GM19455 (cell line): Measurements from ENCODE around the gene CDC26.
A peak's percentile ranks its signal among the peaks of the same experiment; 100 is the strongest.
"Not testable (repeated sequence)": the region's sequence is repeated elsewhere in the genome, so short reads cannot be mapped to it uniquely, and the experiment has no call there.

Experiments
- ATAC-seq: cut with Tn5 transposase; IDR thresholded peaks from one replicate; pipeline ENCODE4 v1.9.1; 2021; ENCODE audit not compliant: unreplicated experiment

The CDC26 gene

GRCh38 chr9:113296247-113296646 is 20.9 kb upstream of the CDC26 start:
- ATAC-seq = not testable (repeated sequence)

- no peak for ATAC-seq
Measured at GRCh38 chr9:113293285-113293878, 18.0 kb upstream of the CDC26 start.

GRCh38 chr9:113290052-113290607 is 14.8 kb upstream of the CDC26 start:
- ATAC-seq = no peak

DNA sequence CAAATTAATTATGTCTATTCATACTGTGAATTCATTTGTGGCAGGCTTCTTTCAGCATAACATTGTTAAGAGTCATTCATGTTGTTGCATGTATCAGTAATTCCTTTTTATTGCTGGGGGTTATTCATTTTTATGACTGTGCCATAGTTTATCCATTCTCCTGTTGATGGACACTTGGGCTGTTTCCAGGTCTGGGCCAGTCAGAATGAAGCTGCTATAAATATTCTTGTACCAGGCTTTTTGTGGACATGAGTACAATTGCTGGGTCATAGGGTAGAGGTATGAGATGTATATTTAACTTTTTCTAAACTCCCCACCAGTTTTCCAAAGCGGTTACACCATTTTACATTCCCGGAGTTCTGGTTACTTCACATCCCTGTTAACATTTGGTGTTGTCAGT is 13.7 kb upstream of the CDC26 start:
- ATAC-seq = no peak

GRCh38 chr9:113281356-113281755 is 6.0 kb upstream of the CDC26 start:
- ATAC-seq = no peak

GRCh38 chr9:113278840-113279239 is 3.5 kb upstream of the CDC26 start:
- no peak for ATAC-seq

DNA sequence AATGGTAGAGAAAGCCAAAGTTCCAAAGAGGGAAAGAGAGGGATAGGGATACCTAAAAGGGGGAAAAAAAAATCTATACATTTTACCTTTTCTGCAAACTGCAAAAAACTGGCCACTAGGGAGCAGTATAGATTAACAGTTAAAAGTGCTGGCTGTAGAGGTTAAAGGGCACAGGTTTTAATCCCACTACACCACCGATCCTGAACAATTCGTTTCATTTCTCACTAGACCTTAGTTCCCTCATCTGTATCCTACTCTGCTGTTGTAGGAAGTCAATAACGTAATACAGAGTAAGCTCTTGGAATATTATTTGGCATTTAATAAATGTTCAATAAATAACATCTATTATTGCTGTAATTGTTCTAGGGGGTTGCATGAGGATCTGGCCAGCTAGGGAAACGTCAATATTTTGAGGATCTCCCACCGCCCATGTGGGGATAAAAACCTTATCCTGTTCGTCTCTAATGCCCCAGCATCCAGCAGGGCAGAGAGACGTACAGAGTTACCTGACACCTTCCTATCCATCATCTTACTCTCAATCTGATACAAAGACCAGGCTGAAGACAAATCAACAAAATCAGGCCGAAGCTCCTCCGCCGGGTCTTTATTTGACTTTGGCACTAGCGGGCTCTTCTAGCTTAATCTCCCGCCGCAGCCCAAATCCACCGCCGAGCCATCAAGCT is 757 bp downstream of the CDC26 start:
- peak; percentile 15 for ATAC-seq

- no peak for ATAC-seq
Measured at GRCh38 chr9:113269871-113270270, 5.5 kb downstream of the CDC26 start.

- no peak for ATAC-seq
Measured at GRCh38 chr9:113269355-113269754, 6.0 kb downstream of the CDC26 start.

DNA sequence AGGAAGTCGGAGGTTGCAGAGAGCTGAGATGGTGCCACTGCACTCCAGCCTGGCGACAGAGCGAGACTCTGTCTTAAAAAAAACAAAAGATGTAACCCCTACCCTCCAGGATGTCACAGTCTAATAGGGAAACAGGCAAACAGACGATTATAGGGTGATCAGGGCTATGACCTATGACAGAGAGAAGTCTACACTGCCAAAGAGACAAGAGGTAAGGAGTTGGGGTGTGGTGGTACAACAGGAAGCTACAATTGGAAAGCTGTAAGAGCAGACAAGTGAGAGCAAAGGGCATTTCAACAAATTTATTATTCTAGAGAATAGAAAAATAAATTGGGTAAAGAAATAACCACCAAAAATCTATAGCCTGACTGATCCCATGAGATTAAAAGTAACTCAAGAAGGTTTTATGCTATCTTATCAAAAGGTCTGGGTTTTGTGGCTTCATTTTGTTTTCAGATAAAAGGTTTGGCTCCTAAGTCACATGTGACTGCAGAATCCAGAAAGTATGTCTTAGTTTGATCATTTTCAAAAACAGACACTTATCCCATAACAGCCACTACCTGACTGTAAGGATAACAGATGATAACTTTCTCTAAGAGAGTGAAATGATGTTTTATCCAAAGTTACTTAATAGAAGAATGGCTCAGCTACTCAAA is 7.3 kb downstream of the CDC26 start:
- no peak for ATAC-seq

DNA sequence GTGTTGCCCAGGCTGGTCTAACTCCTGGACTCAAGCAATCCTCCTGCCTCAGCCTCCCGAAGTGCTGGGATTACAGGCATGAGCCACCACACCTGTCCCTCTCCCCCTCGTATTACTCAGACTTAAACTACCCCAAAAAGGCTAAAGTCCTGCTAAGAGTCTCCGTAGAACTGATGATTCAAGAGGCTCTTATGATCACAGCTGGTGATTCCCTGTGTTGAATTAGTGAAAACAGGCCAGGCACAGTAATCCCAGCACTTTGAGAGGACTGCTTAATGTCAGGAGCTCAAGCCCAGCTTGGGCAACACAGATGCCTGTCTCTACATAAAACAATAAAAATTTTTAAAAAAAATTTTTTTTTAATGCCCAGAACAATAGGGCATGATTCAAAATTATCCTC is 9.2 kb downstream of the CDC26 start:
- ATAC-seq = no peak

DNA sequence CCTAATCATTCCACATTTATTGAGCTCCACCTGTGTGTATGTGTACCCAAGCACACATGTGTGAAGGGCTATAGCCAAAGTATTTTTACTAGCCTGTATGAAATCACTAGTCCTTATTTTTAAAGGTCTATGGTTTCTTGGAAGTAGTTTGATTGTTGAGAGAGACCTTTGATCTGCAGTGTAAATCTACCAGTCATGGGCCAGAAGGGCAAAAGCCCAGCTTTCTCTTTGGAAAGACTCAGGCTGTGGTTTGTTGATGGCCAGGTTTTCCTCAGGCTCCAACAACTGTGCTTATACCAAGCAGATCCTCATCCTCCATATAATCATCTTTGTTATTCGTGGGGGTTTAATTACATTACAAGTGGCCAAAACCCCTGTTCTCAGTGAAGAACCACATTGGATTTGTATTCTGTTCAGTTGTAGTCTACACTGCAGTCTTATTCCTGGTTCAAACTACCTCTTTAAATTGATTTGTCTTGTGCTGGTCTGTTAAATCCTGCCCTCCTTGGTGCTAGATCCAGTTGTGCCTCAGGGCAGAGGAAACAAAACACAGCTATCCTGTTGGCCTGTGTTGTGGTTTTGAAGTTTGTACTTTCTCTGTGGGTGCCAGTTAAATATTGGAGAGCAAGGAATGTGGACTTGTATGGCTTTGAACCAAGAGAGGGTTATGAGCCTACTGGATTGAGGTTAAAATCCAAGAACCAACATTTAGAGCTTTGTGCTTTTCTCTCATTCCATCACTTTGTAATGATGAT is 13.3 kb downstream of the CDC26 start:
- ATAC-seq = no peak

GRCh38 chr9:113258282-113258681 is 17.1 kb downstream of the CDC26 start:
- ATAC-seq = no peak

DNA sequence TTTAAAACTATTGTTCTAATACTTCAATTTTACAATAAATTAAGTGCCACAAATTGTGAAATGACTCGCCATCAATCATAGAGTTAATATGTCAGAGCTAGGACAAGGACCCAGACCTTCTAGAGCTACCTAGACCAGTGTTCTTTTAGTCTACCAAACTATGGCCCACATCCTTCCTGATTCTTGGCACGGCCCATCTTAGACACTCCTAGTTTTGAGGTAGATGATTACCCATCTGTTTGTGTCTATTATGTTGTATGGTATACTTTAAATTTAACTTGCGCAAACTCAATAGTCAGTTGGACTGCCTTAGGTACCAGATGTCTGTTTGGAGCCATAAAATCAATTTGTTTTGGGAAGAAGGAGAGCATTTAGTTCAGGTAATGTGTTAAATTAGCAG is 17.5 kb downstream of the CDC26 start:
- ATAC-seq = no peak

DNA sequence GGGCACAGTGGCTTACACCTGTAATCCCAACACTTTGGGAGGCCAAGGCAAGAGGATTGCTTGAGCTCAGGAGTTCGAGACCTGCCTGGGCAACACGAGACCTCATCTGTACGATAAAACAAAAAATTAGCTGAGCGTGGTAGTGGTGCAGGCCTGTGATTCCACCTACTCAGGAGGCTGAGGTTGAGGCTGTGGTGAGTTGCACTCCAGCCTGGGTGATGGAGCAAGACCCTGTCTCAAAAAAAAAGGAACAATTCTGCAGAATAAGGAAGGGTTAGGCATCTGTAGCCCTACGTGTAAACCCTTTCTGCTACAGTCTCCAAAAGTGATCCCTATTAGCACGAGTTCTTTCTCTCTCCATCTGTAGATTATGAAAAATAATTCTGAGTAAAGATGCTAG is 19.9 kb downstream of the CDC26 start:
- no peak for ATAC-seq

DNA sequence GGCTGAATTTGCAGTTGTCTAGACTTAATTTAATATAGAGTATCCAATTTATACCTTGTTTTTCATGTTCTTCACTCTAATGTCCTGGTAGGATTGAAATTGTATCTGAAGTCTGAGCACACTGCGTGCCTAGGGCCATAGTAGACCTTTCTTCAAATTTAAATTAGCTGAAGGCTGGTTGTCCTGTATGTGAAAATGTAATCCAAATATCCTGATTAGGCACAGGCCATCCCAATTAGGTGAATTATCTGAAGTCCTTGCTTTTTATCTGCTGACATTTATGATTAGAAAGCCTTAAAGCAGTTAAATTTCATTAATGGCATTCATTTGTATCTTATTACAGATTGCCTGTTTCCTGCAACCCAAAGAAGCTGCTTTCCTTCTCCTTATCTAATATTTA is 20.4 kb downstream of the CDC26 start:
- ATAC-seq = no peak

- ATAC-seq = no peak
Measured at GRCh38 chr9:113250807-113251206, 24.6 kb downstream of the CDC26 start.

GRCh38 chr9:113249661-113250060 is 25.7 kb downstream of the CDC26 start:
- ATAC-seq = not testable (repeated sequence)

GRCh38 chr9:113247640-113248039 is 27.7 kb downstream of the CDC26 start:
- ATAC-seq = no peak

DNA sequence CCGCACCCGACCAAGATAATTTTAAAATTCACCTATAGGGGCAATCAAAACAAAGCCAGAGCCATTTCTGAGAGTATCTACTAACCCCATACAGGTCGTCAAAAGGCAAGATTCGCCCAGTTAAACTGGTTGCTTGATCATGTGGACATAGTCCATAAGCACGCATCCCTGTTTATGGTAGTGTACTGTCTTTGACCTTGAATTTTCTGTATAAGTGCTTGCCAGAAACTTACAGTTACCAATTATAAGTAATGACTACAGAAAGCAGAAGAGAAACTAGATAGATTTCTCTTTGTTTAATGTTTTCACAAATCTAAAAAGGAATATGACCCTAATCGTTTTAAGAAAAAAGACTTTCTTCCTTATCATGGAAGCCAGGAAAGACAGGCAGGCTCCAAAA is 28.4 kb downstream of the CDC26 start:
- no peak for ATAC-seq

DNA sequence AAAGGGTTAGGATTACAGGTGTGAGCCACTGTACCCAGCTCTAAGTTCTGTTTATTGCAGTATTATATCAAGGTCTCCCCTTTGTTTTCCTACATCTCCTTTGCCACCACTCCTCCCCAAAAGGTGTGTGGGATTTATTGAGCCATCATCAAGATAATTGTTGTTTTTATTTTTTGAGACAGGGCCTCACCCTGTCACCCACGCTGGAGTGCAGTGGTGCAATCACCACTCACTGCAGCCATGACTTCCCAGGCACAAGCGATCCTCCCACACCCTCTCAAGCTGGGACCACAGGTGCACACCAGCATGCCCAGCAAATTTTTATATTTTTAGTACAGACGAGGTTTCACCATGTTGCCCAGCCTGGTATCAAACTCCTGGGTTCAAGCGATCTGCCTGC is 29.5 kb downstream of the CDC26 start:
- ATAC-seq = no peak
